Measurements from ENCODE around the gene MRPS15. TPM values are rescaled to one million over a fixed set of nuclear protein-coding genes. Genes with fewer than 3 reads are reported as not detected.

Gene MRPS15
- total RNA-seq, 1 donor from 2014 or later = 70.9 TPM

DNA sequence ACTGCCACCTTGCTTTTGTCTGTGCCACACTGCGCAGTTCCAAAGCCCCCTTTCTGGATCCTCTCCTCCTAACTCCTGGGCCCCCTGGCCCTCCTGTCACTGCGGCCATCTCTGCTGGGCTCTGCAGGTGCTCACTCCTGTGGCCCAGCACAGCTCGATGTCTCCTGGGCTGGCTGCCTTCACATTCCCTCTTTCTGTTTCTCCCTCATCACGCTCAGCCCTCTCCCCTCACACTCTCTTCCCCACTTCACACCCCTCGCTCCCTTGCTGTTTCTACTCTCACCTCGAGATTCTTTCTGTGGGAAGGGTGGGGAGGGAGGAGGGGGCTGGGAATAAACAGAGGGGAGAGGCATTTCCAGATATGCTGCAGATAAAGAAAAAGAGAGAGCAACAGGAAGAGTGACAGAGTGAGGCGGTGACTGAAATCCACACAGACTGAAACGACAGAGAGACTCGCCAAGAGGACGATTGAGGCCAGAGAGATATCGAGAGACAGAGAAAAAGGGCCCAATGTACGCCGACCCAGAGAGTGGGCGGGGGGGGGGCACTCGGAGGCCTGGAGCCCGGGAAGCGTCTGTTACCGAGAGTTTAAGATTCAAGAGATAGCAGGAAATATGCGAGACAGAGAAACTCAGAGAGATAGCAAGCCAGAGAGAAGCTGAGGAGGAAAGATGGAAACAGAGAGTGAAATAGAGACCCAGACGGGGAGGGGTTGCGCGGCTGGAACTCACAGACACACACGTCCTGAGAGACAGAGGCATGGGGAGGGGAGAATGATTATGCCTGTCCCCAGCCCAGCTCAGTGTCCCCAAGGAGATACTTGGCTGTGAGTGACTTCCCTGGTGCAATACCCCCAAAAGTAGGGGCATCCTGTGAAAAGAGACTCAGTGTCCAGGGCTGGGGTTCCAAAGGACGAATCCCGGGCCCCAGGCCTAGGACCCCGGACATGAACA is 17.9 kb upstream of the MRPS15 start:
- Histone ChIP-seq H2AFZ (ENCODE audit: low read depth, low read length) (no peak overlapping the region), H3K36me3 (ENCODE audit: insufficient read depth, low read length) (no peaks in the 10 kb centered on the region), H3K9ac (ENCODE audit: low read length) (no peak overlapping the region), H3K4me2 (ENCODE audit: low read length) (no peak overlapping the region), H3K79me2 (ENCODE audit: insufficient read depth, low read length) (no peaks in the 10 kb centered on the region), H3K27ac (ENCODE audit: low read depth, low read length) (no peak overlapping the region), H3K4me3 (ENCODE audit: insufficient read depth, low read depth, low read length) (no peak overlapping the region), H3K27me3 (ENCODE audit: insufficient read depth, low read length) (peaks cover 19% of the 10 kb centered on the region), H3K9me3 (ENCODE audit: insufficient read depth, low read depth, low read length) (no peaks in the 10 kb centered on the region), H4K20me1 (ENCODE audit: insufficient read depth, low read length) (no peaks in the 10 kb centered on the region), H3K4me1 (ENCODE audit: insufficient read depth, low read length) (no peaks in the 10 kb centered on the region)
- peaks cover 10% of the 10 kb centered on the region for H3K4me1 Mint-ChIP-seq (ENCODE audit: low read depth, unreplicated experiment)
- H3K9me3 Mint-ChIP-seq (ENCODE audit: unreplicated experiment) = no peaks in the 10 kb centered on the region
- no peak overlapping the region for H3K4me3 Mint-ChIP-seq (ENCODE audit: unreplicated experiment)
- no peak for FAIRE-seq
- no peak for DNase-seq (ENCODE audit: low read depth)
- no peak overlapping the region for H3K27ac Mint-ChIP-seq (ENCODE audit: unreplicated experiment)
- TF ChIP-seq, protein P1, sequence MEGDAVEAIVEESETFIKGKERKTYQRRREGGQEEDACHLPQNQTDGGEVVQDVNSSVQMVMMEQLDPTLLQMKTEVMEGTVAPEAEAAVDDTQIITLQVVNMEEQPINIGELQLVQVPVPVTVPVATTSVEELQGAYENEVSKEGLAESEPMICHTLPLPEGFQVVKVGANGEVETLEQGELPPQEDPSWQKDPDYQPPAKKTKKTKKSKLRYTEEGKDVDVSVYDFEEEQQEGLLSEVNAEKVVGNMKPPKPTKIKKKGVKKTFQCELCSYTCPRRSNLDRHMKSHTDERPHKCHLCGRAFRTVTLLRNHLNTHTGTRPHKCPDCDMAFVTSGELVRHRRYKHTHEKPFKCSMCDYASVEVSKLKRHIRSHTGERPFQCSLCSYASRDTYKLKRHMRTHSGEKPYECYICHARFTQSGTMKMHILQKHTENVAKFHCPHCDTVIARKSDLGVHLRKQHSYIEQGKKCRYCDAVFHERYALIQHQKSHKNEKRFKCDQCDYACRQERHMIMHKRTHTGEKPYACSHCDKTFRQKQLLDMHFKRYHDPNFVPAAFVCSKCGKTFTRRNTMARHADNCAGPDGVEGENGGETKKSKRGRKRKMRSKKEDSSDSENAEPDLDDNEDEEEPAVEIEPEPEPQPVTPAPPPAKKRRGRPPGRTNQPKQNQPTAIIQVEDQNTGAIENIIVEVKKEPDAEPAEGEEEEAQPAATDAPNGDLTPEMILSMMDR (IDR thresholded peaks at IDR 0.05; ENCODE audit: insufficient read depth, low read depth, low read length) = no peak
- TF ChIP-seq EZH2 (IDR thresholded peaks at IDR 0.05; ENCODE audit: insufficient read depth, low read length) = no peak
- peaks cover 29% of the 10 kb centered on the region for H3K27me3 Mint-ChIP-seq (ENCODE audit: low read depth, unreplicated experiment)
- no peaks in the 10 kb centered on the region for H3K36me3 Mint-ChIP-seq (ENCODE audit: low read depth, unreplicated experiment)

DNA sequence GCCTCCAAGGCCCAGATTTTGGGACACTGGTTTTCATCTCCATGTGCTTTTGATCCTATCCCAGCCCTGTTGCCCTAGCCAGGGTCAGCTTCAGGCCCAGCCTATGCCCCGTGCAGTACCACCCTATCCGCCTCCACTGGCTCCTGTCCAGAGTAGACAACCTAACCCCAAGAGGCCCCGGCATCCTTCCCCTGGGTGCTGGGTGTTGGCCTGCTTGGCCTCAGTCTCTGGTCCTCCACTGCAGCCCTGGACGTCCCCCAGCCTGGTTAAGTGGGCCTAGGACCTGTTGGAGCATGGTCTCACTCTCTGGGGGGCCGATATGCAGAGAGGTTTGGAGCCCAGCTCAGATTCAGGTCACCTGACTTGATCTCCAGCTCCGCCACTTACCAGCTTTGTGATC is 16.9 kb upstream of the MRPS15 start:
- Histone ChIP-seq H3K27me3 (ENCODE audit: insufficient read depth, low read length) (peaks cover 17% of the 10 kb centered on the region), H3K4me3 (ENCODE audit: insufficient read depth, low read depth, low read length) (no peak overlapping the region), H3K79me2 (ENCODE audit: insufficient read depth, low read length) (no peaks in the 10 kb centered on the region), H3K4me2 (ENCODE audit: low read length) (no peak overlapping the region), H3K36me3 (ENCODE audit: insufficient read depth, low read length) (no peaks in the 10 kb centered on the region), H3K27ac (ENCODE audit: low read depth, low read length) (no peak overlapping the region), H4K20me1 (ENCODE audit: insufficient read depth, low read length) (no peaks in the 10 kb centered on the region), H3K9me3 (ENCODE audit: insufficient read depth, low read depth, low read length) (no peaks in the 10 kb centered on the region), H3K4me1 (ENCODE audit: insufficient read depth, low read length) (no peaks in the 10 kb centered on the region), H3K9ac (ENCODE audit: low read length) (no peak overlapping the region), H2AFZ (ENCODE audit: low read depth, low read length) (no peak overlapping the region)
- TF ChIP-seq, protein P1 (IDR thresholded peaks at IDR 0.05; ENCODE audit: insufficient read depth, low read depth, low read length) = no peak
- TF ChIP-seq EZH2 (IDR thresholded peaks at IDR 0.05; ENCODE audit: insufficient read depth, low read length) = no peak
- no peaks in the 10 kb centered on the region for H3K9me3 Mint-ChIP-seq (ENCODE audit: unreplicated experiment)
- peaks cover 29% of the 10 kb centered on the region for H3K27me3 Mint-ChIP-seq (ENCODE audit: low read depth, unreplicated experiment)
- DNase-seq (ENCODE audit: low read depth) (no peak), FAIRE-seq (no peak)
- H3K4me3 Mint-ChIP-seq (ENCODE audit: unreplicated experiment) = no peak overlapping the region
- peaks cover 10% of the 10 kb centered on the region for H3K4me1 Mint-ChIP-seq (ENCODE audit: low read depth, unreplicated experiment)
- H3K27ac Mint-ChIP-seq (ENCODE audit: unreplicated experiment) = no peak overlapping the region
- H3K36me3 Mint-ChIP-seq (ENCODE audit: low read depth, unreplicated experiment) = no peaks in the 10 kb centered on the region

DNA sequence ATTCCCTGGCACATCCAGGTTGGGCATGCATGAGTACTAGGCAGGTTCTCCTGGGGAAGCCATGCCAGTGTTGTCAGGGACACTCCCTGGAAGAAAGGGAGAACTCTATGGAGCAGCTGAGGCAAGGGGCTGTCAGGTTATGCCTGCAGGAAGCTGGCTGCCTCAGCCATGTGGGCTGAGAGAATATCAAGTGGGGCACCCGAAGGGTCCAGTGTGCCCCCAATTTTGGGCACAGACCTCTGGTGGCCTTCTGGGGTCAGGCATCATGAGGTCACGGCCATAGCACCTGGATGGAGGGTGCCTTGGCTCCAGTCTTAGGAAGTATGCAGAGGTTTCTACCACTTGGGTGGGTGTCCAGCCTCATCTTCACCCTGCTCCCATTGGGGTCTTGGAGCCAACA is 16.0 kb upstream of the MRPS15 start:
- Mint-ChIP-seq H3K9me3 (ENCODE audit: unreplicated experiment) (no peaks in the 10 kb centered on the region), H3K4me1 (ENCODE audit: low read depth, unreplicated experiment) (peaks cover 10% of the 10 kb centered on the region), H3K27me3 (ENCODE audit: low read depth, unreplicated experiment) (peaks cover 30% of the 10 kb centered on the region), H3K27ac (ENCODE audit: unreplicated experiment) (no peak overlapping the region), H3K36me3 (ENCODE audit: low read depth, unreplicated experiment) (no peaks in the 10 kb centered on the region), H3K4me3 (ENCODE audit: unreplicated experiment) (no peak overlapping the region)
- no peaks in the 10 kb centered on the region for H3K36me3 ChIP-seq (ENCODE audit: insufficient read depth, low read length)
- H3K27me3 ChIP-seq (ENCODE audit: insufficient read depth, low read length) = peaks cover 15% of the 10 kb centered on the region
- H3K4me1 ChIP-seq (ENCODE audit: insufficient read depth, low read length) = no peaks in the 10 kb centered on the region
- no peak overlapping the region for H3K4me2 ChIP-seq (ENCODE audit: low read length)
- no peak overlapping the region for H3K27ac ChIP-seq (ENCODE audit: low read depth, low read length)
- H3K9ac ChIP-seq (ENCODE audit: low read length) = no peak overlapping the region
- no peaks in the 10 kb centered on the region for H3K79me2 ChIP-seq (ENCODE audit: insufficient read depth, low read length)
- TF ChIP-seq EZH2 (IDR thresholded peaks at IDR 0.05; ENCODE audit: insufficient read depth, low read length) = no peak
- TF ChIP-seq, protein P1 (IDR thresholded peaks at IDR 0.05; ENCODE audit: insufficient read depth, low read depth, low read length) = no peak
- no peak overlapping the region for H3K4me3 ChIP-seq (ENCODE audit: insufficient read depth, low read depth, low read length)
- DNase-seq (ENCODE audit: low read depth) (no peak), FAIRE-seq (no peak)
- no peaks in the 10 kb centered on the region for H4K20me1 ChIP-seq (ENCODE audit: insufficient read depth, low read length)
- no peak overlapping the region for H2AFZ ChIP-seq (ENCODE audit: low read depth, low read length)
- H3K9me3 ChIP-seq (ENCODE audit: insufficient read depth, low read depth, low read length) = no peaks in the 10 kb centered on the region
